Measurements from ENCODE around the gene ENAH.

Gene ENAH

GRCh38 chr1:225449261-225449660 lies 203.7 kb downstream of the ENAH start:
- no peak for DNase-seq

GRCh38 chr1:225448146-225448805 lies 204.6 kb downstream of the ENAH start:
- no peak for DNase-seq

- DNase-seq = no peak
These were observed 205.3 kb downstream of the ENAH start for GRCh38 chr1:225447650-225448089.

GRCh38 chr1:225446981-225447615 lies 205.8 kb downstream of the ENAH start:
- DNase-seq = no peak

- DNase-seq = no peak
These were observed 206.3 kb downstream of the ENAH start for GRCh38 chr1:225446595-225446960.

GRCh38 chr1:225445639-225446594 lies 207.0 kb downstream of the ENAH start:
- DNase-seq = no peak

DNA sequence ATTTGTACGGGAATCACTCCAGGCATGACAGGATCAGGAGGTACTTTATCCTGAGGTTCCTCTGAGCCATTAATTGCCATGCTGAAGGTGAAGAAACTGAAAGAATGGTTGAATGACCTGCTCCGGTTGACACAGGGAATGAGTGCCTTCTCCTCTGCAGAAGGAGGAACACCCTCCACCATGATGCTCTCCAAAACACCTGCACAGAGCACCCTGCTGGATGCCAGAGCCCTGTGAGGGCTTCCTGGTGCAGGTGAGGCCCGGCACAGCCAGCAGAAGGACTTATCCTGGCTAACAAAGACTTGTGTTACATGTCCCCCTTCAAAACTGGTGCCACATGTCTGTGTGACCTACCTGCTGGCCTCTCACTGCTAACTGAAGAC lies 210.8 kb downstream of the ENAH start:
- no peak for DNase-seq

DNA sequence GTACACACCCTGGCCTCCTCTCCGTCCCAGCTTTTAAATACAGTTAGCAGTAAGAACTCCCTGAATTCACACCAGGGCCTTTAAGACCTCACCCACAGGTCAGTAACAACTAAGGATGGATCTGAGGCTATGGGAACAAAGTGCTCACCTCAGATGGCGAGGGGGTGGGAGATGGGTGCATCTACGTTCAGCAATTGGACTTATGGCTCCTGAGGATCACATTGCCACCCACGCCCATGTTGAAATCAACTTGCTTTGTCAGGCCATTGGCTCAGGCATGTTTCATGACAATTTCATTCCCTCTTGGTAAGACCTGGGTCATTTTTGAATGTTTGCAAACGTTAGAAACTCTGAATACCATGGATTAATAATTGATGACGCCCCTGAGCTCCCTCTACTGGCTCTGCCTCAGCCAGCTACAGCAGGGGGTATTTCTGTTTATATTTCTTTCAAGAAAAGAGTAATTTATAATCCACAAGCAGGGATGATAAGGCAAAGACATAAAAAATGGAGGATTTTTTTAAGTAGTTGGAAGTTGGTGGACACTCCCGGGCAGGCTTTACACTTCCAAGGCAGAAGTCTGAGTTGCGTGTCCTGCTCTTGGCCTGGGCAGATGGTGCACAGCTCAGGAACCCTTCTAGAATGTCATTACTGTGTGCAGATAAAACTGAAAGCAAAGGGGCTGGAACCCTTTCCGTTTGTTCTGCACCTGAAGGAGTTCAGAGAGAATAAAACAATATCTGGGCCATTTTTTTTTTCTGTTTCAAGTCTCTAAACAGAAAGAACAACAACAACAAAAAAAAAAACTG lies 211.4 kb downstream of the ENAH start:
- DNase-seq = no peak

- no peak for DNase-seq
These were observed 212.3 kb downstream of the ENAH start for GRCh38 chr1:225440380-225441221.

- DNase-seq = no peak
These were observed 215.0 kb downstream of the ENAH start for GRCh38 chr1:225437710-225438437.

All from T1000 (cell line).